Type B pancreatic cell (in vitro differentiated cells): Measurements from ENCODE around the gene CD86. TPM values are rescaled to one million over a fixed set of nuclear protein-coding genes. Genes with fewer than 3 reads are reported as not detected.

Source experiments
- DNase-seq: peaks from one replicate; pipeline ENCODE4 v3.0.0; 2021; ENCODE audit warnings: mixed read lengths; ENCODE audit not compliant: unreplicated experiment; ENCODE audit errors: extremely low spot score
- H3K27ac Mint-ChIP-seq: 2 replicates; pipeline ENCODE4 v1.8.0; 2021; ENCODE audit warnings: mild to moderate bottlenecking, mixed read lengths
- H3K27me3 Mint-ChIP-seq: 2 replicates; pipeline ENCODE4 v1.8.0; 2021; ENCODE audit warnings: mixed read lengths
- H3K36me3 Mint-ChIP-seq: 2 replicates; pipeline ENCODE4 v1.8.0; 2021; ENCODE audit warnings: mixed read lengths
- H3K4me1 Mint-ChIP-seq: one replicate; pipeline ENCODE4 v1.8.0; 2021; ENCODE audit warnings: mixed read lengths; ENCODE audit not compliant: unreplicated experiment
- H3K4me3 Mint-ChIP-seq: 2 replicates; pipeline ENCODE4 v1.8.0; 2021; ENCODE audit warnings: mild to moderate bottlenecking, mixed read lengths
- H3K9me3 Mint-ChIP-seq: 2 replicates; pipeline ENCODE4 v1.8.0; 2021; ENCODE audit warnings: mixed read lengths
- total RNA-seq: library from RNA; stranded (reverse); gene quantifications from 2 replicates; pipeline ENCODE4 v1.2.1, GENCODE V29; 2021; ENCODE audit warnings: low replicate concordance
- TF ChIP-seq, protein P1 (sequence below): fragments of 200-600 bp; sonication (generic); conservative IDR thresholded peaks from 2 replicates; pipeline ENCODE4 v1.5.0; 2021; ENCODE audit warnings: antibody characterized with exemption, mild to moderate bottlenecking

Gene CD86
- total RNA-seq, 1 donor from 2014 or later, result not detected

- TF ChIP-seq, protein P1, sequence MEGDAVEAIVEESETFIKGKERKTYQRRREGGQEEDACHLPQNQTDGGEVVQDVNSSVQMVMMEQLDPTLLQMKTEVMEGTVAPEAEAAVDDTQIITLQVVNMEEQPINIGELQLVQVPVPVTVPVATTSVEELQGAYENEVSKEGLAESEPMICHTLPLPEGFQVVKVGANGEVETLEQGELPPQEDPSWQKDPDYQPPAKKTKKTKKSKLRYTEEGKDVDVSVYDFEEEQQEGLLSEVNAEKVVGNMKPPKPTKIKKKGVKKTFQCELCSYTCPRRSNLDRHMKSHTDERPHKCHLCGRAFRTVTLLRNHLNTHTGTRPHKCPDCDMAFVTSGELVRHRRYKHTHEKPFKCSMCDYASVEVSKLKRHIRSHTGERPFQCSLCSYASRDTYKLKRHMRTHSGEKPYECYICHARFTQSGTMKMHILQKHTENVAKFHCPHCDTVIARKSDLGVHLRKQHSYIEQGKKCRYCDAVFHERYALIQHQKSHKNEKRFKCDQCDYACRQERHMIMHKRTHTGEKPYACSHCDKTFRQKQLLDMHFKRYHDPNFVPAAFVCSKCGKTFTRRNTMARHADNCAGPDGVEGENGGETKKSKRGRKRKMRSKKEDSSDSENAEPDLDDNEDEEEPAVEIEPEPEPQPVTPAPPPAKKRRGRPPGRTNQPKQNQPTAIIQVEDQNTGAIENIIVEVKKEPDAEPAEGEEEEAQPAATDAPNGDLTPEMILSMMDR, result no peak
- H3K9me3 Mint-ChIP-seq, result no peaks in the 10 kb centered on the region
- DNase-seq, result no peak
- no peak overlapping the region for H3K4me3 Mint-ChIP-seq
- no peaks in the 10 kb centered on the region for H3K27me3 Mint-ChIP-seq
- no peaks in the 10 kb centered on the region for H3K4me1 Mint-ChIP-seq
- H3K27ac Mint-ChIP-seq, result no peak overlapping the region
- no peaks in the 10 kb centered on the region for H3K36me3 Mint-ChIP-seq
Measured at GRCh38 chr3:122094125-122094524, 39.0 kb downstream of the CD86 start.

- no peaks in the 10 kb centered on the region for H3K9me3 Mint-ChIP-seq
- no peak overlapping the region for H3K4me3 Mint-ChIP-seq
- H3K36me3 Mint-ChIP-seq, result no peaks in the 10 kb centered on the region
- H3K4me1 Mint-ChIP-seq, result no peaks in the 10 kb centered on the region
- H3K27ac Mint-ChIP-seq, result no peak overlapping the region
- TF ChIP-seq, protein P1, result no peak
- H3K27me3 Mint-ChIP-seq, result no peaks in the 10 kb centered on the region
- no peak for DNase-seq
Measured at GRCh38 chr3:122094693-122095092, 39.5 kb downstream of the CD86 start.

DNA sequence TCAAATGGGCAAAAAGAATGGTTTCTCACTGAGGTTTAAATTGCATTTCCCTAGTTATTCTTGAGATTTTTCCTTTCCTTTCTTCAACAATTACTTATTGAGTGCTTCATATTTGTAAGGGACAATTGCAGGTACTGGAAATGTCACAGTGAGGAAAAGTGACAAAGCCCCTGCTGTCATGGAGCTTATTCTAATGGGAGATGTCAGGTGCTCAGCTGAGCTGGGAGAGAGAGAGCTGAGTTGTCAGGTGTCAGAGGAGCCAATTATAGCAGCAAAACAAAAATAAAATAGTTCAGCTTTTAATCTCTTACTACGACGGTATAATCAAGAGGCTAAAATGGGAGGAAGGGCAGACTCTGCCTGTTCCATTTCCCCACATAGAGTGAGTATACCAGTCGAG is 42.0 kb downstream of the CD86 start:
- no peaks in the 10 kb centered on the region for H3K9me3 Mint-ChIP-seq
- TF ChIP-seq, protein P1, result no peak
- no peaks in the 10 kb centered on the region for H3K4me1 Mint-ChIP-seq
- no peak for DNase-seq
- no peak overlapping the region for H3K27ac Mint-ChIP-seq
- H3K36me3 Mint-ChIP-seq, result no peaks in the 10 kb centered on the region
- H3K27me3 Mint-ChIP-seq, result no peaks in the 10 kb centered on the region
- H3K4me3 Mint-ChIP-seq, result no peak overlapping the region

DNA sequence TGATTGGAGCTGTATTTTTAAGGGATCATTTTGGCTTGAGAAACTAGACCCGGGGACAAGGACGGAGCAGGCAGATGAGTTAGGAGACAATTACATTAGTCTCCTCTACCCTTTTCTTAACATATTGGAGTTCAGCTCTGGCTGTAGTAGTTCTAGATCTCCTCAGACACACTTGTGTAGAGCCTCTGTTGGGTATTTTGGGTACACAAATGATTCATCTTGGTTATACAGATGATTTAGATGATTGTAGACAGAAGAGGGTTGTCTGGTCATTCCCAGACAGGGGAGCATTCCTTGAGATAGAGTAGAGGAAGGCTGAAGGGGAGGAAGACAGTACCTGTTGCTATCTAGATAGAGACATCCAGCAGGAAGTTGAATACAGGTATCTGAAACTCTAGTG is 43.4 kb downstream of the CD86 start:
- no peaks in the 10 kb centered on the region for H3K36me3 Mint-ChIP-seq
- TF ChIP-seq, protein P1, result no peak

GRCh38 chr3:122099255-122099654 is 44.1 kb downstream of the CD86 start:
- no peaks in the 10 kb centered on the region for H3K9me3 Mint-ChIP-seq
- H3K4me3 Mint-ChIP-seq, result no peak overlapping the region
- no peak overlapping the region for H3K27ac Mint-ChIP-seq
- TF ChIP-seq, protein P1, result no peak
- no peak for DNase-seq
- H3K4me1 Mint-ChIP-seq, result no peaks in the 10 kb centered on the region
- H3K27me3 Mint-ChIP-seq, result no peaks in the 10 kb centered on the region
- no peaks in the 10 kb centered on the region for H3K36me3 Mint-ChIP-seq

More for the DNA sequence above, 43.4 kb downstream of the CD86 start:
- no peak for DNase-seq
- Mint-ChIP-seq H3K4me1 (no peaks in the 10 kb centered on the region), H3K9me3 (no peaks in the 10 kb centered on the region), H3K4me3 (no peak overlapping the region), H3K27ac (no peak overlapping the region), H3K27me3 (no peaks in the 10 kb centered on the region)

DNA sequence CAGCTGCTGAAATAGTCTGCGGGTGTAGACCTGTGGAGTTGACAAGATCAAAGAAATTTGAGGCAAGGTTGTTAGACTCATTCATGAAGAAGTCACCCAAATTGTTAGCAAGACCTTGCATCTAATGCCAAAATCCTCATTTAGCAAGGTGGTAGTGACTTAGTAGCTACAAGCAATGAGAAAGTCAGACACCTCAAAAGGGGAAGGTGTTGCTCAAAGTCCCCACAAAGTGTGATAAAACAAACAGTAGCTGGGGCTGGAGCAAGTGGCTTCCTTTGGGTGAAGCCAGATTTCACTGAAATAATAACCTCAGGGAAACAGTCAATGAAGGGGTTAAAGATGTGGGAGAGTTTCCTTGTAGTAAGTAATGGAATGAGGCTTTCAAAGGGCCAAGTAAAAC is 44.9 kb downstream of the CD86 start:
- TF ChIP-seq, protein P1, result no peak
- Mint-ChIP-seq H3K27me3 (no peaks in the 10 kb centered on the region), H3K4me3 (no peak overlapping the region), H3K4me1 (no peaks in the 10 kb centered on the region), H3K36me3 (no peaks in the 10 kb centered on the region), H3K9me3 (no peaks in the 10 kb centered on the region), H3K27ac (no peak overlapping the region)
- DNase-seq, result no peak
